Hematopoietic multipotent progenitor cell treated with erythropoietin and hydrocortisone succinate and interleukin-3 and kit ligand, for 17 days (in vitro differentiated cells): ENCODE results near the gene IPO13.
A peak's percentile ranks its signal among the peaks of the same experiment; 100 is the strongest.

Experiments
- DNase-seq: peaks from one replicate; pipeline ENCODE4 v3.0.0-alpha.2; 2015; ENCODE audit warnings: low spot score

Gene IPO13

DNA sequence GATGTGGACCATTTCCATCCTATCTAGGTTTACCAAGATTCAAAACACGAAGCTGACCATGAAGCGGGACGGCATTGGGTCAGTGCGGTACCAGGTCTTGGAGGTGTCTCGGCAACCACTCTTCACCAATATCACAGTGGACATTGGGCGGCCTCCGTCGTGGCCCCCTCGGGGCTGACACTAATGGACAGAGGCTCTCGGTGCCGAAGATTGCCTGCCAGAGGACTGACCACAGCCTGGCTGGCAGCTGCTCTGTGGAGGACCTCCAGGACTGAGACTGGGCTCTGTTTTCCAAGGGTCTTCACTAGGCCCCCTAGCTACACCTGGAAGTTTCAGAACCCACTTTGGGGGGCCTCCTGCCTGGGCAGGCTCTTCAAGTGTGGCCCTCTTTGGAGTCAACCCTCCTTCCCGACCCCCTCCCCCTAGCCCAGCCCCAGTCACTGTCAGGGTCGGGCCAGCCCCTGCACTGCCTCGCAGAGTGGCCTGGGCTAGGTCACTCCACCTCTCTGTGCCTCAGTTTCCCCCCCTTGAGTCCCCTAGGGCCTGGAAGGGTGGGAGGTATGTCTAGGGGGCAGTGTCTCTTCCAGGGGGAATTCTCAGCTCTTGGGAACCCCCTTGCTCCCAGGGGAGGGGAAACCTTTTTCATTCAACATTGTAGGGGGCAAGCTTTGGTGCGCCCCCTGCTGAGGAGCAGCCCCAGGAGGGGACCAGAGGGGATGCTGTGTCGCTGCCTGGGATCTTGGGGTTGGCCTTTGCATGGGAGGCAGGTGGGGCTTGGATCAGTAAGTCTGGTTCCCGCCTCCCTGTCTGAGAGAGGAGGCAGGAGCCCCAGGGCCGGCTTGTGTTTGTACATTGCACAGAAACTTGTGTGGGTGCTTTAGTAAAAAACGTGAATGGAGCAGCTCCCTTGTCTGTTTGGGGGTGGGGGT is 43.8 kb downstream of the IPO13 start:
- DNase-seq, result no peak

DNA sequence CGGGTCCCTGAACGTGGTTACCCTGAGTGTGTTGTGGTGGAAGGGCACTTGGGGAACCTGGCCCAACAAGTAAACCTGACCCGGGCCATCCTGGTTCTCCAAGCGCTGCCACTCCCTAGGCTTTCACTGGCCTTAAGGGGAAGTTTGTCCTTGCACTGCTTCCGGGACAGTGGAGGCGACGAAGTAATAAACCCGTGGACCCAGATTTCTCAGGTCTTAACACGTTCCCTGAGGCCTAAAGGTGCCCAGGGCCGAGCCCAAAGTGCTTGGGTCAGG is 44.4 kb downstream of the IPO13 start:
- no peak for DNase-seq

DNA sequence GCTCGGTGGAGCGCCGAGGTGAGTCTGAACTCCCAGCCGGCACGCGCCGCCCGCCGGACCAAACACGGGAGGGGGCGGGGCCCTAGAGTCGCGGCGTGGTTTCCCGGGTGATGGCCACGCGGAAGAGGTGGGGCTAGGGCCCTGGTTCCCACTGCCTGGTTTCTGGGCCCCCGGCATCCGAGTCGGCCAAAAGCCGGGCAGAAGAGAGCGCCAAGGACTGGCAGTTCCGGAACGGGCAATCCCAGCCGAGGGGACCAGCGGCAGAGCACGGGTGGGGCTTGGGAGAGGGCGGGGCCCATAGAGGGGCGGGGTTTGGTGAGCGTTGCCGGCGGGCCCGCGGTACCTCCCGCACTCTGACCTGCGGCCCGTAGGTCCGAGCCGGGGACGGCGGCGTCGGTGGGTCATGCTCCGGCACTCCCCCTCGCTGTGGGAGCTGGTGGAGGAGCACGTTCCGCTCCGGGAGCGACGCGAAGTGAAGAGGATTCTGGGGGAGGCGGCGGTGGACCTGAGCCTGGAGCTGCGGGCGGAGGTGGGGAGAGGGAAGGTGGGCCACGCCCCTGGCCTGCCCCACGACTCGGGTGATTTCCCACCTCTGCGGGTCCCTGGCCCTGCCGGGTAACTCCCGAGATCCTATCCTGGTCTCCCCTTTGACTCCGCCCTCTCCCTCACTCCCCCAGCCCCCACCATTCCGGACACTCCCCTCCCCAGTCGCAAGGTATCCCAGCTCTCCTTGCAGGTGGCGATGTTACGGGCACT is 44.9 kb downstream of the IPO13 start, which contains the start of gene CCDC24:
CCDC24 (plus strand) TSS at position 124 of the 756 bp plus-strand sequence; CDS start at position 404, 280 bp downstream.
- peak; percentile 80 for DNase-seq

DNA sequence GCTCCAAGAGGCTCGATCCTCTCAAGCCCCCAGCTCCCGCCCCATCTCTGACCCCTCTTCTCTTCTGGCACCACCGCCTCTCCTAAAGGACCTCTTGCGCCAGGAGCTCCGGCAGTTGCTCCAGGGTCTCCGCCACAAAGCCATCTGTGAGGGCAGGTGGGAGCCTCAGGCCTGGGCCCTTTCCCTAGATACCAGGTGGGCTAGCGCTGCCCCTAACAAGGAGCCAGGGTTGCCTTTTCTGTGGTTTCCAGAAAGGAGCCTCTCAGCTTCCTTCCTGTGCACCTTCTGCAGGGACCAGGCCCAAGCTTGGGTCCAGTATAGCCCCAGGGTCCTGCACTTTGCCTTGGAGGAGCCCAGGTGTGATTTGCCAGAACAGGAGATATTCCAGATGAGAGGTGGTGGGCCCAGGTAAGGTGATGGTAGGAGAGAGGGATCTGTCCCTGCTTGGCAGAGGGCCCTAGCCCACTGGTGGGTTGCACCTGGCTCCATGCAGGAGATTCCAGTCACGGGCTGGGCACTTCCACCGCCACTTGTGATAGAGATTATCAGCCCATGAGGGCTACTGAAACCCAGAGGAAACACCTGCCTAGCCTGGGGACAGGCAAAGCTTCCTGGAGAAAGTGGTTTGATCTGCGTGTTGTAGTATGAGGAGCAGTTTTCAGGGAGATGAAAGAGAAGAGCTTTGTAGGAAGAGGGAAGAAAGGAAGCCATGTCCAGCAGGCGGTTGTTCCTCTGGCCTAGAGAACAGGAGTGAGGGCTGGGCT is 45.7 kb downstream of the IPO13 start:
- no peak for DNase-seq

DNA sequence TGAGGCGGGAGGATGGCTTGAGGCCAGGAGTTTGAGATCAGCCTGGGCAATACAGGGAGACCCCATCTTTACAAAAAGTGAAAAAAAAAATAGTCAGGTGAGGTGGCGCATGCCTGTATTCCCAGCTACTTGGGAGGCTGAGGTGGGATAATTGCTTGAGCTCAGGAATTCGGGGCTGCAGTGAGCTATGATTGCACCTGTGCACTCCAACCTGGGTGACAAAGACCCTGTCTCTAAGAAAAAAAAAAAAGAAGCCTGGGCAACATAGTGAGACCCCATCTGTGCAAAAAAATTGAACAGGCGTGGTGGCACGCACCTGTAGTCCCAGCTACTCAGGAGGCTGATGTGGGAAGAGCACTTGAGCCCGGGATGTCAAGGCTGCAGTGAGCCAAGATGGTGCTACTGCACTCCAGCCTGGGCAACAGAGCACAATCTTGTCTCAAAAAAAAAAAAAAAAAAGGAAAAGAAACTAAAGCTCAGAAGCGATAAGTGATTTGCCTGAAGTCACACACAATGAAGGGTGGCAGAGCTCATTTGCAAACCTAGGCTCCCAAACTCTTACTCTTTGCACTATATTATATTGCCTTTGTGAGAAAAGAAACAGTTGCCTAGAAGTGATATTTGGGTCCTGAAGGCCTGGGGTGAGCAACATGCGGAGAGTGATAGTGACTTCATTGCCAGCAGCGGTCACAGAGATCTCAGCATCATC is 46.6 kb downstream of the IPO13 start:
- DNase-seq, result no peak

DNA sequence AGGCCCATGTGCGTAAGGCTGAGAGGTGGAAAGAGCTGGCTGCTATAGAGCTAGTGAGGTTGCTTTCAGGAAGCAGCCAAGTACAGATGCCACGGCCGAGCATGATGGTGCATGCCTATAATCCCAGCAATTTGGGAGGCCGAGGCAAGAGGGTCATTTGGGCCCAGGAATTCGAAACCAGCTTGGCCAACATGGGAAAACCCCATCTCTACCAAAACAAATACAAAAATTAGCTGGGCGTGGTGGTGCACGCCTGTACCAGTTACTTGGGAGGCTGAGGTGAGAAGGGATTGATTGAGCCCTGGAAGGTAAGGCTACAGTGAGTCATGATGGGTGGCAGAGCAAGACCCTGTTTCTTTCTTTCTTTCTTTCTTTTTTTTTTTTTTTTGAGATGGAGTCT is 47.3 kb downstream of the IPO13 start:
- no peak for DNase-seq

DNA sequence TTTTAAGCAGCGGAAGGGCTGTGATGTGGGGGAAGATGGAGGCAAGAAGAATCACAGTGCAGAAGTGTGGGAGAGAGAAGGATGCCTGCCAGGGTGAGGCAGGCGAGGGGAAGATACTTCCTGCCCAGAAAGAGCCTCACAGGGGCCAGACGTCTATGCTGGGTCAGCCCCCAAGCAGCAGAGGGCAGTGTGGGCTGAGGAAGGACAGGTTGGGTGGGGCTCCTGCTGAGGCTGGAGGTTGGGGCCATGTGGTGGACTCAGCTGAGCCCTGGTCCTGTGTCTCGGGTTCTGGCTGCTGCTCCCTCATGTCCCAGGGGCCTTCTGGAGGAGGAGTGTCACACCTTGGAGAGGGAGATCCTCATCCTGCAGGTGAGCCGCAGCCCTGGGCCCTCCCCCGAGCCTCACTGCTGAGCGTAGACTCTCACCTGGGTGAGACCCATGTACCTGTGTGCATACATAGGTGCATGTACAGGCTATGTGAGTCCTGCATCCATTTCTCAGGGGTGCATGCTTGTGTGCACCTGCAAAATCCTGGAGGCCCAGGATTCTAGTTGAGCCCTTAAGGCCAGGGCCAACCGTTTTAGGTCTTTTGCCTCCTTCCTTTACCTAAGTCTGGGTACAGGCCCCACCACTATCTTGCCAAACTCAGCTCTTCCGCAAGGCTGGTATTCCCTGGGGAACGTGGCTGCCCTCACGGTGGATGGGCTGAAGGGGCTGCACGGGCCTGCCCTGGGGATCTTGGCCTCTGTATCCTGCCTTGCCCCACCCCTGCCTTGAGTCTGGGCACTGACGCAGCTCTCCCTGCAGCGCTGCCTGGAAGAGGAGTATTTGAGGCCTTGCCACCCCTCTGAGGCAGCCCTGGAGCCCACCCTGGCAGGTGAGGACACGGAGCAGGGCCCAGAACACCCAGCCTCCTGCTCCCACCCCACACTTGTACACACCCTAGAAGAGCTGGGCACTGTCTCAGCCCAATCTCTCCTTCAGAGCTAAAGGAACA is 48.3 kb downstream of the IPO13 start:
- peak; percentile 58 for DNase-seq

DNA sequence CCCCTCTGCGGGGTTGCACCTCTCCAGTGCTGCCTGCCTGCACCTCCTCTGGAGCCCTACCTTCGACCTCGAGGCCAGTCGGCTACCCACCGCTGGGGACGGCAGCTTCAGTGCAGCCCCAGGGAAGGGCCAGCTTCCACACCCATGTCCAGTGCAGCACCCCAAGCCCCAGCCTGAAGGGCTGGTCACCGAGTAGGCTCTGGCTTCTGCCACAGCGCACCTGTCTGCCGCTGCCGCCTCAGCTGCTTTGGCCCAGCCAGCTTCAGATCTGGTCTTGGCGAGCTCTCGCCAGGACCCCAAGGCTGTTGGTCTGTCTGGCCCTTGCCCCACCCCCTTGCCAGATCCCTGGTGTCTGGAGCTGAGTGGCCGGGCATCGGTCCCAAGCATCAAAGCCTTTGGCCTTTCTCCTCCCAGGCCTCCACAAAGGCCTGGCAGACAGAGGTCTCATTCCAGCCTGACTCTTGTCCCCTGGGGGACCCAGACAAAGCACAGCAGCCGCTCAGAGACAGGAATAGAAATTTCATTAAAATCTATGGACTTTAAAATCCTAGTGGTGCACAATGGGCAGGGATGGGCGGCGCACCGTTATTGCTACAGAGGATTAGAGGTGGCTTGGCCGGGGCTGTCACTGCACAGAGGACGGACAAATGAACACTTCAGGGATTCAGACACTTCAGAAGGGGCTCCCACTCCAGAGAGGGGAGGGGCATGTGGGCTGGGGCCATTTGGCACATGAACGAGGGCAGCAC is 49.4 kb downstream of the IPO13 start:
- no peak for DNase-seq

DNA sequence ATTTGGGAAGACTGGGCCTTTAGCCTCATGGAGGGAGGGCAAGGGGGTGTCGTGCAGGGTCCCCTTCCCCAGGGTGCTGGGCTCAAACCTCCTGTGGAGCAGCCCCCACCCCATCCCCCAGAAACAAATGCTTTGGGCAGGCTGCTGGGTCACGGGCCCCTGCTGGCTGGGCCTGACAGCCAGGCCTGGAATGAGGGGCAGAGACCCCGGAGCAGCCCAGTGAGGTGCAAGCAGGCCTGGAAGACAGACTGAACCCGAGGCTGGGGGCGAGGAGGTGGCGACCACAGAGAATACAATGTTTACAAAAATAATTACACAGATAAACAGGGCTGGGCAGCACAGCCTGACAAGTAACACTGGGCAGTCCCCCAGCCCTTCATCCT is 50.0 kb downstream of the IPO13 start:
- DNase-seq, result no peak

DNA sequence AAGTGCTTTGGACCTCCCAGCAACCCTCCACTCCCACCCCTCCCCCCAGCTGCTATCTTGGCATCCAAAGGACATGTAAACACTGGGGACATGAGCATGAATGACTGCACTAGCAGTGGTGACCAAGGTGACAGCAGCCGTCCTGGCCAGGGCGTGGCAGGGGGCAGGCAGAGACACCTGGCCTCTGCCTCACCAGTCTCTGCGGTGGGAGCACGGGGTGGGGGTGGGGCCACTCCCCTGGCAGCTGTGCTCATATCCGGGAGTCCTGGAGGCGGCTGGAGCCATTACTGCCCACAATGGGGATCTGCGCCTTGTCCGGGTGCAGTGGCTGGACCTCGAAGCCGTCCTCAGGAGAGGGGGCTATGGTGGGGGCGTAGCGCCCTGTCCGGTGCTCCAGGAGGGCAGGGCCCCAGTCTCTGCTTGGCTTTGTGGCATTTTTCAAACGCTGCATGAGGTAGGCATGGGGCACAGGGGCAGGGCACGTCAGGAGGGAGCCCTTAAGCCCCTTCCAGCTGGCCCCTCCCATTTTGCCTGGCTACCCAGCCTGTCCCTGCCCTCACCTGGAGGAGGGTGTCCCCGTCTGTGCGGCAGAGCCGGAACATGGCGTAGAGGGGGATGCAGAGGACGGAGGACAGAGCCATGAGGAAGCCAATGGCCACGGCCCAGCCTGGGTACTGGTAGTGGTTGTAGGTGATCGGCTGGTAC is 50.7 kb downstream of the IPO13 start:
- no peak for DNase-seq

DNA sequence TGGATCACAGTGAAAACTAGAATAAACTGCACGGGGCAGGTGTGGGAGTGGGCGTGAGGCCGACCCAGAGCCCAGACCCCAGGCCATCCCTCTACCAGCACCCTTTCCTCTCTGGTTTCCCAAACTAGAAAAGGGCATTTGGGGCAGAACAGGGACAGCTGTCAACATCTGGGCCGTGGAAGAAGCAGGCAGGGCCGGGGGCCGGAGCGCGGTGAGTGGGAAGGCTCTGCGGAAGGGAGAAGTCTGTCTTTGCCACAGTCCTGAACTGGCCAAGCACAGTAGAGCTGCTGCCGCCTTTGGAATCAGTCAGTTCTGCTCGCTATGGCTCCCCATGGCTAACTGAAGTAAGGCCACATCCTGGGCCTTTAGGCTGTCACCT is 51.2 kb downstream of the IPO13 start:
- DNase-seq, result no peak

DNA sequence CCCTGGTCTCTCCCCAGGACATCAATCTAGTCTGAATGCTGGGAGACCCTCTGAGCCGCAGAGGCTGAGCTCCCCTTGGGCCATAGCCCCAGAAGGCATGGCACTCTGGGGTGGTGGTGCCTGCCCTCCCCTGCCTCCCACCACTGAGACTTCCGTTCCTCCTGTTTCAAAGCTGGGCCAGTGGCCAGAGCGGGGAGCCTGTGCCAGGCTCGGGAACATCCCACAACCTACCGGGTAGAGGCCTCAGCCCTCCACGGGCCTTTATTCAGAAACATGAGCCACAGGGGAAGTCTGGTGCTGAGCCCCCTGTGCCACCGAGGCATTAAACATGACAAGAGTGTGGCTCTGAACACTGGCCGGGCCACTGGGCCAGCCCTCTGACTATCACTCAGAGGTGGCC is 52.7 kb downstream of the IPO13 start:
- DNase-seq, result no peak

DNA sequence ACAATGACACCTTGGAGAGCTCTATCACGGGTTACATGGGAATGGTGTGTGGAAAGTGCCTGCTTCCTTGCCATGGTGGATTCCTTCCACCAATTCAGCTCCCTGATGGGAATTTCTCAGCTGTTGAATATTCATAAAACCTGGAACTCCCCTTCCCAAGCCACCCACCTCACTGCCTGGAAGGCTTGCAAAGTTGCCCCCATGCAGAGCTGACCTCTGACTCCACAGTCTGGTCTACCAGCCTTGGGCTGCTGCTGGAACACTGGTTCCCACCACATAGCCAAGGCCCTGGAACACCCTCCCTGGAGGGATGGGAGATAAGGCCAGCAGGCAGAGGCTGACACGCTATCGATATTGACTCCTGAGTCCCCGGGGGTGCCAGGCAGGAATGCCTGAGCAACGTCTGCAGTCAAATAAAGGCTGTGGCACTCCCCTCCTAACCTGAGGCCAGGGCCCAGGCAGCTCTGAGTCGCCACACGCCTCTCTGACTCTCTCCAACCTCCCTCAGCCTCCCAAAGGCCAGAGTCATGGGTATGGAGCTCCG is 53.4 kb downstream of the IPO13 start:
- no peak for DNase-seq

DNA sequence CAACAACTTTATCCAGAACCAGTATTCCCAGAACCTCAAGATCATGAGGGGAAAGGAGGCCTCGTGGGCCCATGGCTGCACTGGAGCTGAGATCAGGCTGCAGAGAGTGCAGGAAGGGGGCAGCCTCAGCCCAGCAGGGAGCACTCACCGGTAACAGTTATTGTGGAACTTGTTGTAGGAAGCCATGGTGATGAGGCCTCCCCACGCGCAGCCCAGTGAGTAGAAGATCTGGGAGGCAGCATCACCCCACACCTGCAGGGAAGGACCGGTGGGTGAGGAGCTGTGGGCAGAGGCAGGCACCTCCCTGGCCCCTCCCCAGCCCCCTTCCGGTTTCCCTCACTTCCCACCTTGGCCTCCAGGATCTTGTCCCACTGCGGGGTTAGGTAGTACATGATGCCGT is 55.4 kb downstream of the IPO13 start:
- DNase-seq, result no peak

DNA sequence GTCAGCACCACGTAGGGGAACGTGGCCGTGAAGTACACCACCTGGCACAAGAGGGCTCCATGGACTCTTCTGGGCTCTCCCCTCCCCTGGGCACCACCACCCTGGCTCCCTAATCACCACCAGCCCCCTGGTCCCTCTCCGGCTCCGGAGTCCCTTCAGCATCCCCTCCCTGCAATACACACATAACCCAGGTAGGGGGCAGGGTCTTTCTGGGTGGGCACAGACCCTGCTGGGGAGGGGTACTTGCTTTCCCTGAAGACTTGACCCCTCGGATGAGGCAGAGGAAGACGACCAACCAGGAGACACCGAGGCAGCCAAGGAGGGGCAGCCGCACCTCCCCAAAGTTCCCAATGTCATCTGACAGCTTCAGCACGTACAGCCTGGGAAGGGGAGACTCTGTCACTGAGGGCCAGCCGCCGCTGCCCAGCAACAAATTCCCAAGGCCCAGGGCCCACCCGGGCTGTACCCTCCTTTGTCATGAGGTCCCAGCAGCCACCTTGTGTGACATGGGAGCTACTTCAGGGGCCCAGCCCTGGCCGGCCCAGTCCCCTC is 55.9 kb downstream of the IPO13 start:
- no peak for DNase-seq

DNA sequence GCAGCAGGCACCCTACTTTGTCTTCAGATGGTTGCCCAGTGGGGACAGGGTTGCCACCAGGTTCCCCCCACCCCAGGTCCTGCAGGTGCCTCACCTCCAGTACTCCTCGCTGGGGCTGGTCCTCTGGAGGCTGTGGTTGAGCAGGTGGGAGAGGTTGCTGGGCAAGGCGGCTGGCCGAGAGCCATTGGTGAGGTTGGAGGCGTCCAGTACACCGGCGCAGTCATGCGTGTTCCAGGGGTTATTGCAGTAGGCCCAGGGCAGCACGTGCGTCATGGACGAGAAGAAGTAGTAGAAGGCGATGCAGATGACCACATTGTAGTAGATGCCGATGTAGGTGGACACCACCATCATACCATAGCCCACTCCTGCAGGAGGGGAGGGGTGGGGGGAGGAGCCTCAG is 61.5 kb downstream of the IPO13 start:
- DNase-seq, result no peak

DNA sequence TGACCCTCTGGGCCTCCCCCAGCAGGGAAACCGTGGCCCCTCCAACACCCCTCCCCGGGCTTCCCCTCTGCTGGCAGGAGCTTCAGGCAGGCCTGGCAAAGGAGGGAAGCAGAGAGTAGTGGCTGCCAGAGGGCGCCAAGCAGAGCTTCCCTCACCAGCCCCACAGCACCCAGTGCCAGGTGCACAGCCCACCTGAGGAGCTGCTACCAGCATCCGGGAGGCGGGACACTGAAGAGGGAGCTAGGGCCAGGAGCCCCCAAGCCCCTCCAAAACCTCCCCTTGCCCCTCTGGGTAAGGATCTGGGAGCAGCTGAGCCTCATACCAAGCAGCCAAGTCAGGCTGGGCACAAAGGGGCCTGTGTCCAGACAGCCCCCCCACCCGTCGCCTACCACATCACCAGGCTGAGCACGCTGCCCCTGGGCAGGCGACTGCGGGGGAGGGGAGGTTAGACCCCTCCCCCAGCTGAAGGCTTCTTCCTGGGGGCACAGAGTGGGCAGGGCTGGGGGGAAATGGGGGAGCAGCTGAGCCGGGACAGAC is 64.3 kb downstream of the IPO13 start:
- DNase-seq, result no peak

DNA sequence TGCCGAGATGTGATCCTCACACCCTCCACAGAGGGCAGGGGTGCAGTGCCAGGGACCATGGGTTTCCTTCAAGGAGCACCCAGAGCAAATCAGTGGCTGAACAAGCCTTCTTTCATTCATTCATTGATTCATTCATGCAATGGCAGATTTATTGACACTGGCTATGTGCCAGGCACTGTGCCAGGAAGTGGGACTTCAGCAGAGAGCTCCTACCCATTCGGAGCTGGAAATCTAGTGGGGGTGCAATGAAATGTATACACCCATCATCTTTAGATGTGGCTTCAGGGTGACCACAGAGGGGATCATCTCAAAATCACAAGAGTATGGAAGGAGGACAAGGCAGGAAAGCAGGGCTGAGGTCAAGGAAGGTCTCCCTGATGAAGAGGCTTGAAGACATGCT is 65.7 kb downstream of the IPO13 start:
- no peak for DNase-seq
